GM23338 (cell line): ENCODE measurements around the gene CMIP. TPM values are rescaled to one million over a fixed set of nuclear protein-coding genes. Genes with fewer than 3 reads are reported as not detected.

ENCODE experiments used
- ATAC-seq: fragments of 200-7000 bp; cut with Tn5 transposase; 3 replicates; pipeline ENCODE4 v1.9.1; 2020
- DNase-seq: peaks from one replicate; pipeline ENCODE4 v3.0.0-alpha.2; 2015; ENCODE audit warnings: low spot score
- H2AFZ ChIP-seq: fragments of 200-600 bp; sonication (generic); 2 replicates; pipeline ENCODE4 v1.8.0; 2016; ENCODE audit warnings: antibody characterized with exemption, mild to moderate bottlenecking, moderate library complexity
- H3F3A ChIP-seq: fragments of 200-600 bp; sonication (generic); replicated peaks from 2 replicates; pipeline ENCODE4 v1.8.0; 2017; ENCODE audit warnings: antibody characterized with exemption, mixed run types, low read depth
- H3K27ac ChIP-seq: fragments of 200-600 bp; sonication (generic); 2 replicates; pipeline ENCODE4 v1.6.1; 2016; ENCODE audit warnings: low read depth
- H3K27me3 ChIP-seq: fragments of 200-600 bp; sonication (generic); 2 replicates; pipeline ENCODE4 v1.8.0; 2016; ENCODE audit warnings: mild to moderate bottlenecking, mixed run types, moderate library complexity; ENCODE audit not compliant: insufficient read depth
- H3K36me3 ChIP-seq: fragments of 200-600 bp; sonication (generic); 2 replicates; pipeline ENCODE4 v1.8.0; 2016; ENCODE audit warnings: mild to moderate bottlenecking; ENCODE audit not compliant: insufficient read depth
- H3K4me1 ChIP-seq: fragments of 200-600 bp; sonication (generic); 2 replicates; pipeline ENCODE4 v1.8.0; 2016; ENCODE audit warnings: mild to moderate bottlenecking, moderate library complexity; ENCODE audit not compliant: insufficient read depth
- H3K4me2 ChIP-seq: fragments of 200-600 bp; sonication (generic); 2 replicates; pipeline ENCODE4 v1.7.1; 2017; ENCODE audit warnings: mixed run types
- H3K4me3 ChIP-seq: fragments of 200-600 bp; sonication (generic); 2 replicates; pipeline ENCODE4 v1.6.1; 2016; ENCODE audit warnings: mixed run types
- H3K79me2 ChIP-seq: fragments of 200-600 bp; sonication (generic); replicated peaks from 2 replicates; pipeline ENCODE4 v1.8.0; 2017; ENCODE audit warnings: mild to moderate bottlenecking; ENCODE audit not compliant: insufficient read depth
- H3K9me2 ChIP-seq: fragments of 200-600 bp; sonication (generic); 2 replicates; pipeline ENCODE4 v1.8.0; 2017; ENCODE audit not compliant: insufficient read depth
- H4K20me1 ChIP-seq: fragments of 200-600 bp; sonication (generic); replicated peaks from 2 replicates; pipeline ENCODE4 v1.8.0; 2017; ENCODE audit warnings: mild to moderate bottlenecking; ENCODE audit not compliant: insufficient read depth
- H3K27ac Mint-ChIP-seq: 2 replicates; pipeline ENCODE4 v1.8.0; 2020; ENCODE audit warnings: inconsistent platforms, mild to moderate bottlenecking, moderate library complexity, mixed read lengths
- H3K27me3 Mint-ChIP-seq: 3 replicates; pipeline ENCODE4 v1.8.0; 2022; ENCODE audit warnings: low read depth, mild to moderate bottlenecking, moderate library complexity, mixed read lengths, inconsistent platforms; ENCODE audit not compliant: insufficient read depth, poor library complexity
- H3K36me3 Mint-ChIP-seq: 3 replicates; pipeline ENCODE4 v1.8.0; 2021; ENCODE audit warnings: low read depth, mild to moderate bottlenecking, inconsistent platforms, moderate library complexity, mixed read lengths
- H3K4me1 Mint-ChIP-seq: 3 replicates; pipeline ENCODE4 v1.8.0; 2020; ENCODE audit warnings: mild to moderate bottlenecking, inconsistent platforms, mixed read lengths
- H3K4me3 Mint-ChIP-seq: 3 replicates; pipeline ENCODE4 v1.8.0; 2021; ENCODE audit warnings: moderate library complexity, mild to moderate bottlenecking, inconsistent platforms, mixed read lengths
- H3K9me3 Mint-ChIP-seq: 3 replicates; pipeline ENCODE4 v1.8.0; 2020; ENCODE audit warnings: moderate library complexity, mild to moderate bottlenecking, inconsistent platforms, mixed read lengths
- ETS1 ChIP-seq: IDR thresholded peaks from 2 replicates; pipeline ENCODE4 v1.6.1; 2016; ENCODE audit warnings: antibody characterized with exemption
- JUNB ChIP-seq: IDR thresholded peaks from one replicate; pipeline ENCODE4 v1.6.1; 2016; ENCODE audit warnings: antibody characterized with exemption; ENCODE audit not compliant: unreplicated experiment
- NANOG ChIP-seq: IDR thresholded peaks from 2 replicates; pipeline ENCODE4 v1.6.1; 2016; ENCODE audit warnings: antibody characterized with exemption, borderline replicate concordance
- POLR2AphosphoS5 ChIP-seq: IDR thresholded peaks from 2 replicates; pipeline ENCODE4 v1.6.1; 2016; ENCODE audit warnings: antibody characterized with exemption, low read depth
- STAT1 ChIP-seq: IDR thresholded peaks from one replicate; pipeline ENCODE4 v1.6.1; 2016; ENCODE audit warnings: antibody characterized with exemption; ENCODE audit not compliant: unreplicated experiment
- ZNF114 ChIP-seq: fragments of 250-450 bp; sonication (Bioruptor Pico); IDR thresholded peaks from 2 replicates; pipeline ENCODE4 v1.5.0; 2020; ENCODE audit warnings: mild to moderate bottlenecking, moderate library complexity
- polyA plus RNA-seq: library from polyadenylated mRNA; unstranded; fragments of >200 nt; fragmentation: Nextera tagmentation; extraction: Ambion mirVana; gene quantifications from 2 replicates; pipeline ENCODE4 v1.2.1, GENCODE V29; 2016
- total RNA-seq: library from RNA; depleted of rRNA; stranded (reverse); fragments of >200 nt; shearing (Covaris generic); gene quantifications from 2 replicates; pipeline ENCODE4 v1.2.3, GENCODE V29; 2014
- TF ChIP-seq, protein P1 (sequence below), 2 experiments: fragments of 200-600 bp in 1 of 2; sonication (generic) in 1 of 2; conservative IDR thresholded peaks; 2 replicates each; pipeline versions ENCODE4 v1.5.1 to v1.6.1; 2016 to 2017; ENCODE audit warnings: antibody characterized with exemption in 2 of 2, low read depth in 2 of 2, mild to moderate bottlenecking in 2 of 2, moderate library complexity in 1 of 2
- TF ChIP-seq, protein P2 (sequence below): IDR thresholded peaks from one replicate; pipeline ENCODE4 v1.6.1; 2018; ENCODE audit warnings: antibody characterized with exemption; ENCODE audit not compliant: unreplicated experiment

The CMIP gene
- total and polyA plus RNA-seq, 2 experiments from 2014 or later: 9.5 to 62.3 TPM

DNA sequence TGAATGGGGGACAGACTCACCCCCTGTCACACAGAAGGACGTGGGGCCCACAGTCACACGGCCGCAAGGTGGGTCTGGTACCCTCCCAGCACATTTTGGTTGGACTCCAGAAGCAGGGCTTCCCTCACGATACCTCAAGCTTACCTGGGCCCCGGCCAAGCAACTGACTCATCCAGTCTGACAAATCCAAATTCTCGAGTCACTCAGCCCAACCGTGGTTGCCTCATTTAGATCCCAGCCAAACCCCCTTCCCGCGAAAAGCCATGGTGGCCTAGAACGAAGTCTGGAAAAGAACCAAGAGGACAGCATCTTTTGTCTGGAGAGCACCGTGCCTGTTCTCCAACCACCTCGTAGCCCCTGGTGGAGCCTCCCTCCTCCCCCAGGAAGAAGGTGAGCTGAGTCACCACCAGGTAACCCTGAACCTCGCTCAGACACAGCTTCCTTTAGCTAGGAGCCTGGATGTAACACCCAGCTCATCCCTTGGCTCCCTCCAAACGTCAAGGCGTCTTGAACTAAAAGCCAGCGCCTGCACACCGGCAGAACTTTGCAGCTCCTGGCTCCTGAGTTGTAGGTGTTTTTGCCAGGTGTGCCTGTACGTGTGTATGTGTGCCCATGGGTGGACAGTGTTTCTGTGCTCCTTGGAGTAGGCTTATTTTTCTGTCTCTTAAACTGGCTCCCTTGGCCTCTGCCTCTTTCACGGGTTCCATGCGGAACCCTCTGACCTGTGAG, 78.9 kb downstream of the CMIP start (continued):
- TF ChIP-seq POLR2AphosphoS5: no peak
- TF ChIP-seq, protein P1, sequence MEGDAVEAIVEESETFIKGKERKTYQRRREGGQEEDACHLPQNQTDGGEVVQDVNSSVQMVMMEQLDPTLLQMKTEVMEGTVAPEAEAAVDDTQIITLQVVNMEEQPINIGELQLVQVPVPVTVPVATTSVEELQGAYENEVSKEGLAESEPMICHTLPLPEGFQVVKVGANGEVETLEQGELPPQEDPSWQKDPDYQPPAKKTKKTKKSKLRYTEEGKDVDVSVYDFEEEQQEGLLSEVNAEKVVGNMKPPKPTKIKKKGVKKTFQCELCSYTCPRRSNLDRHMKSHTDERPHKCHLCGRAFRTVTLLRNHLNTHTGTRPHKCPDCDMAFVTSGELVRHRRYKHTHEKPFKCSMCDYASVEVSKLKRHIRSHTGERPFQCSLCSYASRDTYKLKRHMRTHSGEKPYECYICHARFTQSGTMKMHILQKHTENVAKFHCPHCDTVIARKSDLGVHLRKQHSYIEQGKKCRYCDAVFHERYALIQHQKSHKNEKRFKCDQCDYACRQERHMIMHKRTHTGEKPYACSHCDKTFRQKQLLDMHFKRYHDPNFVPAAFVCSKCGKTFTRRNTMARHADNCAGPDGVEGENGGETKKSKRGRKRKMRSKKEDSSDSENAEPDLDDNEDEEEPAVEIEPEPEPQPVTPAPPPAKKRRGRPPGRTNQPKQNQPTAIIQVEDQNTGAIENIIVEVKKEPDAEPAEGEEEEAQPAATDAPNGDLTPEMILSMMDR (conservative IDR thresholded peaks at IDR 0.05; ENCODE audit: low read depth in 2 of 2): no peak
- no peak for TF ChIP-seq NANOG
- no peak for TF ChIP-seq JUNB
- TF ChIP-seq, protein P2, sequence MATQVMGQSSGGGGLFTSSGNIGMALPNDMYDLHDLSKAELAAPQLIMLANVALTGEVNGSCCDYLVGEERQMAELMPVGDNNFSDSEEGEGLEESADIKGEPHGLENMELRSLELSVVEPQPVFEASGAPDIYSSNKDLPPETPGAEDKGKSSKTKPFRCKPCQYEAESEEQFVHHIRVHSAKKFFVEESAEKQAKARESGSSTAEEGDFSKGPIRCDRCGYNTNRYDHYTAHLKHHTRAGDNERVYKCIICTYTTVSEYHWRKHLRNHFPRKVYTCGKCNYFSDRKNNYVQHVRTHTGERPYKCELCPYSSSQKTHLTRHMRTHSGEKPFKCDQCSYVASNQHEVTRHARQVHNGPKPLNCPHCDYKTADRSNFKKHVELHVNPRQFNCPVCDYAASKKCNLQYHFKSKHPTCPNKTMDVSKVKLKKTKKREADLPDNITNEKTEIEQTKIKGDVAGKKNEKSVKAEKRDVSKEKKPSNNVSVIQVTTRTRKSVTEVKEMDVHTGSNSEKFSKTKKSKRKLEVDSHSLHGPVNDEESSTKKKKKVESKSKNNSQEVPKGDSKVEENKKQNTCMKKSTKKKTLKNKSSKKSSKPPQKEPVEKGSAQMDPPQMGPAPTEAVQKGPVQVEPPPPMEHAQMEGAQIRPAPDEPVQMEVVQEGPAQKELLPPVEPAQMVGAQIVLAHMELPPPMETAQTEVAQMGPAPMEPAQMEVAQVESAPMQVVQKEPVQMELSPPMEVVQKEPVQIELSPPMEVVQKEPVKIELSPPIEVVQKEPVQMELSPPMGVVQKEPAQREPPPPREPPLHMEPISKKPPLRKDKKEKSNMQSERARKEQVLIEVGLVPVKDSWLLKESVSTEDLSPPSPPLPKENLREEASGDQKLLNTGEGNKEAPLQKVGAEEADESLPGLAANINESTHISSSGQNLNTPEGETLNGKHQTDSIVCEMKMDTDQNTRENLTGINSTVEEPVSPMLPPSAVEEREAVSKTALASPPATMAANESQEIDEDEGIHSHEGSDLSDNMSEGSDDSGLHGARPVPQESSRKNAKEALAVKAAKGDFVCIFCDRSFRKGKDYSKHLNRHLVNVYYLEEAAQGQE: no peak

GRCh38 chr16:81524382-81524781, 79.8 kb downstream of the CMIP start:
- H3K4me2 ChIP-seq: no peak overlapping the region
- peaks cover 43% of the 10 kb centered on the region for H4K20me1 ChIP-seq
- H3K36me3 ChIP-seq: no peaks in the 10 kb centered on the region
- H3K4me3 ChIP-seq: no peak overlapping the region
- H2AFZ ChIP-seq: no peak overlapping the region
- Mint-ChIP-seq H3K9me3 (no peaks in the 10 kb centered on the region; the same call in 2 of the 3 replicates), H3K4me1 (peaks cover 9% of the 10 kb centered on the region), H3K27me3 (peaks cover 9% of the 10 kb centered on the region), H3K4me3 (no peak overlapping the region), H3K36me3 (peaks cover 17% of the 10 kb centered on the region; the same call in 2 of the 3 replicates), H3K27ac (no peak overlapping the region)
- no peak for ATAC-seq
- H3K4me1 ChIP-seq: peaks cover 9% of the 10 kb centered on the region; the same call in 1 of the 2 replicates
- H3K9me2 ChIP-seq: no peaks in the 10 kb centered on the region
- H3K27me3 ChIP-seq: no peaks in the 10 kb centered on the region
- peaks cover 97% of the 10 kb centered on the region for H3K79me2 ChIP-seq
- no peak for DNase-seq
- H3F3A ChIP-seq: no peaks in the 10 kb centered on the region
- no peak overlapping the region for H3K27ac ChIP-seq
- TF ChIP-seq POLR2AphosphoS5 (no peak), ETS1 (no peak), ZNF114 (no peak), JUNB (no peak), STAT1 (no peak)
- TF ChIP-seq, protein P1 (conservative IDR thresholded peaks at IDR 0.05; ENCODE audit: low read depth in 2 of 2): no peak
- TF ChIP-seq, protein P2: no peak
